B cell (primary cell): ENCODE measurements around the gene ABTB2.

Experiments
- EZH2 ChIP-seq: IDR thresholded peaks from 2 replicates; pipeline ENCODE4 v1.6.1; 2012; ENCODE audit warnings: borderline replicate concordance, low read depth, mild to moderate bottlenecking, moderate library complexity, low read length; ENCODE audit not compliant: insufficient read depth, poor library complexity, severe bottlenecking
- TF ChIP-seq, protein P1 (sequence below): fragments of 200-600 bp; IDR thresholded peaks from one replicate; pipeline ENCODE4 v1.8.0; 2022; ENCODE audit warnings: antibody characterized with exemption, mild to moderate bottlenecking

DNA sequence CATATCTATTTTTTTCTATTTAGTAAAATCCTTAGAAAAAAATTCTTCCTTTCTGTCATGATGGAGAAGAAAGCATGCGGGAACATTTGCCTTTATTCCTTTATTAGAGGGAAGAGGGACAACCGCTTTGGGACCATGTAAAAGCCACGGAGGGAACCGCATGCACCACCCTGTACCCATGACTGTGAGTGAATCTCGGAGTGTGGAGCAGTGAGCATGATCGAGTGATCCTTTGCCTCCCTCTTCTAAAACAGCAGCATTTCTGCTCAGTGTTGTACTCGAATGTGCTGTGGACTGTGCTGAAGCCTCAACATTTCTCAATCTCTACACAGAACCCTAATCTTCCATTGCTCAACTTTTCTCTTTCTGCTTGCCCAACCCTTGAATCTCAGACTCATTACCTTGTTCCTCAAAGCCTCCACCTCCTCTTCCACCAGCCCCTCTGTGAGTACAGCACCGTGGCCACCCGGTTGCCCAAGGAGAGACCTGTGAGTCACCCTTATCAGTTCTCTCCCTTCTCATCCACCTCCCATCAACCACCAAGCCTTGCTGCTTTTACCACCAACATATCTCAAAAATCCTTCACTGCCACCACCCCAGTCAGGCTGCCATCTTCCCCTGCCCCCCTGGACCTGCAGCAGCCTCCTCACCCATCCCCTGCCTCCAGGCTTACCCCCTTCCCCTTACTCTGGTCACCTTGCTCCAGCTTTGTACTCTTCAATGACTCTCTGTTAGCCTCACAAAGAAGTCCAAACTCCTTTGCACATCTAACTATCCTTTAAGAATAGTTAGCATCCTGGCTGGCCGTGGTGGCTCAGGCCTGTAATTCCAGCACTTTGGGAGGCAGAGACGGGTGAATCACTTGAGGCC, 149.3 kb downstream of the ABTB2 start:
- TF ChIP-seq, protein P1, sequence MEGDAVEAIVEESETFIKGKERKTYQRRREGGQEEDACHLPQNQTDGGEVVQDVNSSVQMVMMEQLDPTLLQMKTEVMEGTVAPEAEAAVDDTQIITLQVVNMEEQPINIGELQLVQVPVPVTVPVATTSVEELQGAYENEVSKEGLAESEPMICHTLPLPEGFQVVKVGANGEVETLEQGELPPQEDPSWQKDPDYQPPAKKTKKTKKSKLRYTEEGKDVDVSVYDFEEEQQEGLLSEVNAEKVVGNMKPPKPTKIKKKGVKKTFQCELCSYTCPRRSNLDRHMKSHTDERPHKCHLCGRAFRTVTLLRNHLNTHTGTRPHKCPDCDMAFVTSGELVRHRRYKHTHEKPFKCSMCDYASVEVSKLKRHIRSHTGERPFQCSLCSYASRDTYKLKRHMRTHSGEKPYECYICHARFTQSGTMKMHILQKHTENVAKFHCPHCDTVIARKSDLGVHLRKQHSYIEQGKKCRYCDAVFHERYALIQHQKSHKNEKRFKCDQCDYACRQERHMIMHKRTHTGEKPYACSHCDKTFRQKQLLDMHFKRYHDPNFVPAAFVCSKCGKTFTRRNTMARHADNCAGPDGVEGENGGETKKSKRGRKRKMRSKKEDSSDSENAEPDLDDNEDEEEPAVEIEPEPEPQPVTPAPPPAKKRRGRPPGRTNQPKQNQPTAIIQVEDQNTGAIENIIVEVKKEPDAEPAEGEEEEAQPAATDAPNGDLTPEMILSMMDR = no peak
- no peak for TF ChIP-seq EZH2
